Smooth muscle cell (in vitro differentiated cells): ENCODE results near the gene MAGI2. TPM values are rescaled to one million over a fixed set of nuclear protein-coding genes. Genes with fewer than 3 reads are reported as not detected.

Experiments
- DNase-seq: peaks from one replicate; lab custom pipeline; 2025; ENCODE audit not compliant: unreplicated experiment; lab: John Stamatoyannopoulos, UW
- H2AFZ ChIP-seq: fragments of 200-600 bp; sonication (generic); 2 replicates; pipeline ENCODE4 v1.6.0; 2016; ENCODE audit warnings: antibody characterized with exemption, low read depth, mild to moderate bottlenecking
- H3F3A ChIP-seq: fragments of 200-600 bp; sonication (generic); 2 replicates; pipeline ENCODE4 v1.6.0; 2017; ENCODE audit warnings: antibody characterized with exemption, low read depth
- H3K27ac ChIP-seq: fragments of 200-600 bp; sonication (generic); 2 replicates; pipeline ENCODE4 v1.5.1; 2016; ENCODE audit warnings: low read depth, mild to moderate bottlenecking
- H3K27me3 ChIP-seq: fragments of 200-600 bp; sonication (generic); 2 replicates; pipeline ENCODE4 v1.6.1; 2016; ENCODE audit warnings: low read depth, mild to moderate bottlenecking
- H3K36me3 ChIP-seq: fragments of 200-600 bp; sonication (generic); 2 replicates; pipeline ENCODE4 v1.5.1; 2016; ENCODE audit warnings: low read depth
- H3K4me1 ChIP-seq: fragments of 200-600 bp; sonication (generic); 2 replicates; pipeline ENCODE4 v1.5.1; 2016; ENCODE audit warnings: low read depth
- H3K4me2 ChIP-seq: fragments of 200-600 bp; sonication (generic); 2 replicates; pipeline ENCODE4 v1.6.0; 2016; ENCODE audit warnings: mild to moderate bottlenecking
- H3K4me3 ChIP-seq: fragments of 200-600 bp; sonication (generic); 2 replicates; pipeline ENCODE4 v1.5.1; 2016; ENCODE audit warnings: mild to moderate bottlenecking
- H3K79me2 ChIP-seq: fragments of 200-600 bp; sonication (generic); 2 replicates; pipeline ENCODE4 v1.6.0; 2016; ENCODE audit warnings: low read depth, mild to moderate bottlenecking
- H3K9ac ChIP-seq: fragments of 200-600 bp; sonication (generic); 2 replicates; pipeline ENCODE4 v1.6.0; 2016; ENCODE audit warnings: low read depth
- H3K9me3 ChIP-seq: fragments of 200-600 bp; sonication (generic); replicated peaks from 2 replicates; pipeline ENCODE4 v1.5.1; 2016; ENCODE audit warnings: low read depth
- H4K20me1 ChIP-seq: fragments of 200-600 bp; sonication (generic); 2 replicates; pipeline ENCODE4 v1.6.0; 2016; ENCODE audit warnings: low read depth
- CTCF ChIP-seq: fragments of 200-600 bp; sonication (generic); IDR thresholded peaks from 2 replicates; pipeline ENCODE4 v1.5.1; 2017; ENCODE audit warnings: borderline replicate concordance, mild to moderate bottlenecking, antibody characterized with exemption; ENCODE audit not compliant: insufficient read depth, poor library complexity, severe bottlenecking
- WGBS: methylation state at CpG from one replicate; pipeline ENCODE4 v1.1.7; 2016; ENCODE audit warnings: low lambda C conversion rate; 5-methylcytosine and 5-hydroxymethylcytosine counted together
- polyA plus RNA-seq: library from polyadenylated mRNA; unstranded; fragments of >200 nt; fragmentation: Nextera tagmentation; extraction: Ambion mirVana; gene quantifications from 2 replicates; pipeline ENCODE4 v1.2.1, GENCODE V29; 2016
- total RNA-seq: library from RNA; depleted of rRNA; stranded (reverse); fragments of >200 nt; gene quantifications from 2 replicates; pipeline ENCODE4 v1.2.3, GENCODE V29; 2014

The MAGI2 gene
- total and polyA plus RNA-seq, 2 experiments from 2014 or later: 3.4 to 10.7 TPM

DNA sequence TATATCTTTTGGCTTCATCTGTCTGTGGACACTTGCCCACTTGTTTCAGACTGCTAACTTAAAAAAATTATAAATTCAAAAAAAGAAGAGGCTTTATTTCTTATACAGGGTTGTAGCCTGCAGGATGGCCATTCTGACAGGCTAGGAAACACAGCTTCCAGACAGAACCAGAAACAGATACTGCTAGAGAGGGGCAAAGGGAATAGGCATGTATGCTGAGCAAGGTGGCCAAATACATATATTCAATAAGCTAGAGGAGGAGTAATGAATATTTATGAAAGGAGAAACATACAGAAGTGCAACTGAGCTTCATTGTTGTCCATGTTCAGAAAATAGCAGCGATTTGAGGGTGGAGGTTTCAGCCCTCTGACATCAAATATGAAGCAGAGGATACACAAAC lies 22.0 kb upstream of the MAGI2 start:
- Histone ChIP-seq H3K9me3 (no peaks in the 10 kb centered on the region), H4K20me1 (no peaks in the 10 kb centered on the region), H3K27me3 (no peaks in the 10 kb centered on the region), H3K79me2 (no peaks in the 10 kb centered on the region), H3K27ac (no peak overlapping the region), H3F3A (no peaks in the 10 kb centered on the region), H3K36me3 (no peaks in the 10 kb centered on the region), H3K4me1 (no peaks in the 10 kb centered on the region), H3K4me3 (no peak overlapping the region), H3K4me2 (no peak overlapping the region), H3K9ac (no peak overlapping the region), H2AFZ (no peak overlapping the region)
- TF ChIP-seq CTCF: no peak
- 90% methylated on average over 1 of the region's 1 CpG for WGBS
- DNase-seq: no peak

DNA sequence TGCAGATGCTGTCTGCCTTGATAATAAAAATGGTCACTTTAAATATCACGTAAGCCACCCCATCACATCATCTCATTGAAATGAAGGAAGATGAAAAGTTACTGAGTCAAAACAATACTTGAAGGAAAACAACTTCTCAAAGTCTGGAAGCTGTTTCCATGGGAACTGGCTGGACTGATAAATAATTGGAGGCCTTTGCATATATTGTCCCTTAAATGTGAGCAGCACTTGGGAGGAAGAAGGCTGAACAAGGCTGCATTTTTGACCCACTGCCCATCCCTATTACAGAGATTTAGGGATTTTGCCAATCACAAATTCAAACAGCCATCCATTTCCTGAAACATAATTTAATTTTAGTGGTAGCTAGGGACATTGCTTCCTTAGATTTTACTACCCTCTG lies 18.2 kb upstream of the MAGI2 start:
- no peaks in the 10 kb centered on the region for H3K9me3 ChIP-seq

DNA sequence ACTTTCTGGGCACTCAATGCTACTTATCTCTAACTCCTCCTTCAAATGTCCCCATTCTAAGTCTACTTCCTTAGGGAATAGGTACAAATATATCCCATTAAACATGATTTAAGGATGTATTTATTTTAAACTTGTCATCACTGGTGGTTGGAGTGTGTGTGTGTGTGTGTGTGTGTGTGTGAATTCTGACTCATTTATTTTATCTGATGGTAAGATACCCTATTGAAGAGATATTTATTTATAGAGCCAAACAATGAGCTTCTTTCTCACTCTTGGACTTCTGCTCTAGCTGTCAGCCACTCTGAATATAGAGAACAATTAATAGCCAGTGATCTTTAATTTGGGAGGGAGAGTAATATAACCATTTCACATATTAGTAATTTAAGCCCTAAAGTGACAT lies 17.8 kb upstream of the MAGI2 start:
- Histone ChIP-seq H3K4me2 (no peak overlapping the region), H3K79me2 (no peaks in the 10 kb centered on the region), H3F3A (no peaks in the 10 kb centered on the region), H3K27me3 (no peaks in the 10 kb centered on the region), H3K4me3 (no peak overlapping the region), H3K36me3 (no peaks in the 10 kb centered on the region), H3K9ac (no peak overlapping the region), H3K27ac (no peak overlapping the region), H2AFZ (no peak overlapping the region), H3K4me1 (no peaks in the 10 kb centered on the region), H4K20me1 (no peaks in the 10 kb centered on the region), H3K9me3 (no peaks in the 10 kb centered on the region)
- TF ChIP-seq CTCF: no peak
- no peak for DNase-seq

More for the DNA sequence above, 18.2 kb upstream of the MAGI2 start:
- no peak overlapping the region for H3K4me3 ChIP-seq
- no peak for TF ChIP-seq CTCF
- H3K36me3 ChIP-seq: no peaks in the 10 kb centered on the region
- no peaks in the 10 kb centered on the region for H3K79me2 ChIP-seq
- H3K4me1 ChIP-seq: no peaks in the 10 kb centered on the region
- no peak overlapping the region for H3K27ac ChIP-seq
- H4K20me1 ChIP-seq: no peaks in the 10 kb centered on the region
- no peak overlapping the region for H2AFZ ChIP-seq
- WGBS: 94% methylated on average over 1 of the region's 1 CpG
- DNase-seq: no peak
- H3F3A ChIP-seq: no peaks in the 10 kb centered on the region
- H3K9ac ChIP-seq: no peak overlapping the region
- H3K4me2 ChIP-seq: no peak overlapping the region
- H3K27me3 ChIP-seq: no peaks in the 10 kb centered on the region

- WGBS: 96% methylated on average over 1 of the region's 1 CpG
These were observed 12.1 kb upstream of the MAGI2 start for GRCh38 chr7:79465551-79465950.

More at GRCh38 chr7:79465551-79465950, 12.1 kb upstream of the MAGI2 start:
- Histone ChIP-seq H3K4me2 (no peak overlapping the region), H3K79me2 (peaks cover 5% of the 10 kb centered on the region), H2AFZ (no peak overlapping the region), H3K9ac (no peak overlapping the region), H3K4me3 (no peak overlapping the region), H3K27ac (no peak overlapping the region), H3K36me3 (no peaks in the 10 kb centered on the region), H3K4me1 (peaks cover 8% of the 10 kb centered on the region), H4K20me1 (peaks cover 21% of the 10 kb centered on the region), H3K9me3 (no peaks in the 10 kb centered on the region), H3F3A (peaks cover 3% of the 10 kb centered on the region), H3K27me3 (no peaks in the 10 kb centered on the region)
- no peak for TF ChIP-seq CTCF
- DNase-seq: no peak
